Endothelial cell of umbilical vein (primary cell): ENCODE data around the gene SCN11A. TPM values are rescaled to one million over a fixed set of nuclear protein-coding genes. Genes with fewer than 3 reads are reported as not detected.

Source experiments
- BruUV-seq: library from RNA; stranded (reverse); fragments of 400-500 nt; replicated peaks from 2 replicates; lab custom pipeline; 2021; lab: Mats Ljungman, UMichigan
- CTCF ChIA-PET: fragments of 300-600, 350-600 bp; sonication (Branson Sonifier 250); formaldehyde crosslinking; loops from one replicate; lab custom pipeline; 2021; ENCODE audit warnings: antibody characterized with exemption, inconsistent platforms; lab: Charles Lee
- POLR2A ChIA-PET: fragments of 300-600, 350-600 bp; sonication (Branson Sonifier 250); formaldehyde crosslinking; loops from one replicate; lab custom pipeline; 2021; ENCODE audit warnings: antibody characterized with exemption, inconsistent platforms; lab: Charles Lee
- DNase-seq: peaks from one replicate; pipeline ENCODE4 v3.0.0-alpha.2; 2011; ENCODE audit warnings: low read depth, low spot score
- FAIRE-seq: peaks from 2 replicates; lab custom pipeline; 2011; peaks lifted over from hg19 to GRCh38; lab: Jason Lieb, UNC
- H2AFZ ChIP-seq: 2 replicates; pipeline ENCODE4 v1.6.0; 2012; ENCODE audit warnings: low read depth, low read length, control low read depth, inconsistent platforms
- H3K27ac ChIP-seq: 2 replicates; pipeline ENCODE4 v1.5.1; 2011; ENCODE audit warnings: low read depth, mild to moderate bottlenecking, control low read depth, low read length, moderate library complexity; ENCODE audit not compliant: insufficient read depth
- H3K27me3 ChIP-seq, 2 experiments: 2 replicates each; pipeline versions ENCODE4 v1.6.0 to v1.6.1; 2011; ENCODE audit warnings: low read length in 2 of 2, mixed read lengths in 1 of 2; ENCODE audit not compliant: control insufficient read depth in 2 of 2, insufficient read depth in 2 of 2
- H3K36me3 ChIP-seq, 2 experiments: 2 replicates in 1 of 2; 3 replicates in 1 of 2; pipeline ENCODE4 v1.5.1; 2011; ENCODE audit warnings: low read length in 2 of 2, mild to moderate bottlenecking in 1 of 2, moderate library complexity in 1 of 2; ENCODE audit not compliant: control insufficient read depth in 2 of 2, insufficient read depth in 2 of 2; ENCODE audit errors: extremely low read depth in 1 of 2
- H3K4me1 ChIP-seq: 3 replicates; pipeline ENCODE4 v1.5.1; 2011; ENCODE audit warnings: mild to moderate bottlenecking, low read length; ENCODE audit not compliant: control insufficient read depth, insufficient read depth; ENCODE audit errors: extremely low read depth
- H3K4me2 ChIP-seq: 2 replicates; pipeline ENCODE4 v1.6.1; 2011; ENCODE audit warnings: low read length, control low read depth, mixed read lengths; ENCODE audit not compliant: insufficient read depth
- H3K4me3 ChIP-seq, 3 experiments: fragments of 200-600 bp in 1 of 3; sonication (generic), shearing (Covaris generic) in 1 of 3; replicated peaks in 1 of 3; 2 replicates each; pipeline ENCODE4 v1.5.1; 2011 to 2016; ENCODE audit warnings: control low read depth in 3 of 3, low read length in 3 of 3, mild to moderate bottlenecking in 2 of 3, inconsistent platforms in 1 of 3, low read depth in 1 of 3, moderate library complexity in 1 of 3; ENCODE audit not compliant: insufficient read depth in 1 of 3
- H3K79me2 ChIP-seq: 2 replicates; pipeline ENCODE4 v1.6.0; 2012; ENCODE audit warnings: low read length, inconsistent platforms; ENCODE audit not compliant: control insufficient read depth, insufficient read depth
- H3K9ac ChIP-seq: replicated peaks from 2 replicates; pipeline ENCODE3; 2011; ENCODE audit warnings: low read length, control low read depth; ENCODE audit not compliant: insufficient read depth; ENCODE audit errors: extremely low read depth
- H3K9me1 ChIP-seq: replicated peaks from 3 replicates; pipeline ENCODE4 v1.6.0; 2011; ENCODE audit warnings: mild to moderate bottlenecking, low read length; ENCODE audit not compliant: control insufficient read depth, insufficient read depth; ENCODE audit errors: extremely low read depth
- H3K9me3 ChIP-seq: replicated peaks from 2 replicates; pipeline ENCODE4 v1.5.1; 2012; ENCODE audit warnings: low read length, inconsistent platforms; ENCODE audit not compliant: control insufficient read depth, insufficient read depth
- H4K20me1 ChIP-seq: replicated peaks from 2 replicates; pipeline ENCODE3; 2011; ENCODE audit warnings: mild to moderate bottlenecking, low read length; ENCODE audit not compliant: control insufficient read depth, insufficient read depth; ENCODE audit errors: extremely low read depth
- EZH2 ChIP-seq: IDR thresholded peaks from 2 replicates; pipeline ENCODE4 v1.6.1; 2012; ENCODE audit warnings: borderline replicate concordance, low read depth, mild to moderate bottlenecking, moderate library complexity, low read length, inconsistent platforms; ENCODE audit not compliant: severe bottlenecking
- FOS ChIP-seq: IDR thresholded peaks from 2 replicates; pipeline ENCODE4 v1.6.1; 2011; ENCODE audit warnings: mild to moderate bottlenecking, low read length, moderate library complexity, borderline replicate concordance; ENCODE audit not compliant: insufficient read depth
- GATA2 ChIP-seq: IDR thresholded peaks from 2 replicates; pipeline ENCODE4 v1.7.0; 2011; ENCODE audit warnings: low read depth, mild to moderate bottlenecking, moderate library complexity, mixed read lengths, low read length; ENCODE audit not compliant: insufficient read length, insufficient read depth
- POLR2A ChIP-seq: IDR thresholded peaks from 2 replicates; pipeline ENCODE4 v1.6.1; 2012; ENCODE audit warnings: low read depth, mild to moderate bottlenecking, control low read depth, low read length
- POLR2AphosphoS5 ChIP-seq: IDR thresholded peaks from 2 replicates; pipeline ENCODE4 v1.6.1; 2012; ENCODE audit warnings: low read depth, mild to moderate bottlenecking, control low read depth, low read length, moderate library complexity; ENCODE audit not compliant: insufficient read depth
- dilution Hi-C: fragments of 300-500 bp; cut with MboI; formaldehyde crosslinking; loops from one replicate; pipeline ENCODE4 v1.15.0; 2019; ENCODE audit warnings: low sequenced_read_pairs; ENCODE audit not compliant: extremely low pct_ligation_motif_present
- intact Hi-C: fragments of 100-400 bp; cut with micrococcal nuclease; formaldehyde crosslinking; loops from one replicate; pipeline ENCODE4 v1.10.0; 2022
- polyA plus RNA-seq, 4 experiments: library from polyadenylated mRNA; depleted of rRNA in 3 of 4; stranded (reverse) in 3 of 4; unstranded in 1 of 4; fragments of >200 nt; gene quantifications; 2 replicates each; pipeline versions ENCODE4 v1.2.1 to v1.2.3, GENCODE V29; 2011 to 2012; ENCODE audit warnings: missing spikeins in 1 of 4
- total RNA-seq: library from RNA; stranded (reverse); gene quantifications from 2 replicates; pipeline ENCODE4 v1.2.3, GENCODE V29; 2021
- TF ChIP-seq, protein P1 (sequence below), 2 donors: IDR thresholded peaks; 1 replicate in 1 of 2; 2 replicates in 1 of 2; pipeline ENCODE4 v1.5.1; 2011; ENCODE audit warnings: low read length in 2 of 2, mild to moderate bottlenecking in 2 of 2, moderate library complexity in 2 of 2, control low read depth in 1 of 2, inconsistent platforms in 1 of 2, low read depth in 1 of 2; ENCODE audit not compliant: insufficient read depth in 1 of 2; ENCODE audit errors: extremely low read depth in 1 of 2
- TF ChIP-seq, protein P2 (sequence below): IDR thresholded peaks from 2 replicates; pipeline ENCODE4 v1.6.1; 2011; ENCODE audit not compliant: insufficient read depth, insufficient read length

Gene SCN11A
- total and polyA plus RNA-seq, 2 donors (not counting 3 experiments of a cell fraction or from before 2014, with no cell fraction given): 0.06 to 0.07 TPM

DNA sequence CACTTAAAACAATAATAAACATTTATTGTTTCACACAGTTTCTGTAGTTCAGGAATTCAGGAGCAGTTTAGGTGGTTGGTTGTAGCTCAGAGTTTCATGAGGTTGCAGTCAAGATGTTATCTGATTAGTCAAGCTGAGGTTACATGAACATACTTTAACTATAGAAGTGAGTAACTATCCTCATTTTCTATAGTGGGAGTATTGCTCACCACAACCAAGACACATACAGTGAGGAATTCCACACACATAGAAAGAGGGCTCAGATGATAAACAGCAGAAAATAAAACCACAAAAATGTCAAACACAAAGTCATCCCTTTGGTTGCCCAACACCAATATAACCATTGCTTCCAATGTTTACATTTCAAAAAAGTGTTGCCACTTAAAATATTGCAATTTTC lies 13.6 kb downstream of the SCN11A start:
- Histone ChIP-seq H3K4me1 (no peaks in the 10 kb centered on the region), H3K4me3 (no peak overlapping the region), H3K4me2 (no peak overlapping the region), H3K9me3 (no peaks in the 10 kb centered on the region), H3K27me3 (peaks cover 0 to 6% of the 10 kb centered on the region in 2 experiments), H2AFZ (no peak overlapping the region), H3K79me2 (no peaks in the 10 kb centered on the region), H4K20me1 (no peaks in the 10 kb centered on the region), H3K9me1 (no peaks in the 10 kb centered on the region), H3K27ac (no peak overlapping the region), H3K9ac (no peak overlapping the region), H3K36me3 (no peaks in the 10 kb centered on the region)
- TF ChIP-seq, protein P1, sequence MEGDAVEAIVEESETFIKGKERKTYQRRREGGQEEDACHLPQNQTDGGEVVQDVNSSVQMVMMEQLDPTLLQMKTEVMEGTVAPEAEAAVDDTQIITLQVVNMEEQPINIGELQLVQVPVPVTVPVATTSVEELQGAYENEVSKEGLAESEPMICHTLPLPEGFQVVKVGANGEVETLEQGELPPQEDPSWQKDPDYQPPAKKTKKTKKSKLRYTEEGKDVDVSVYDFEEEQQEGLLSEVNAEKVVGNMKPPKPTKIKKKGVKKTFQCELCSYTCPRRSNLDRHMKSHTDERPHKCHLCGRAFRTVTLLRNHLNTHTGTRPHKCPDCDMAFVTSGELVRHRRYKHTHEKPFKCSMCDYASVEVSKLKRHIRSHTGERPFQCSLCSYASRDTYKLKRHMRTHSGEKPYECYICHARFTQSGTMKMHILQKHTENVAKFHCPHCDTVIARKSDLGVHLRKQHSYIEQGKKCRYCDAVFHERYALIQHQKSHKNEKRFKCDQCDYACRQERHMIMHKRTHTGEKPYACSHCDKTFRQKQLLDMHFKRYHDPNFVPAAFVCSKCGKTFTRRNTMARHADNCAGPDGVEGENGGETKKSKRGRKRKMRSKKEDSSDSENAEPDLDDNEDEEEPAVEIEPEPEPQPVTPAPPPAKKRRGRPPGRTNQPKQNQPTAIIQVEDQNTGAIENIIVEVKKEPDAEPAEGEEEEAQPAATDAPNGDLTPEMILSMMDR (IDR thresholded peaks at IDR 0.05; ENCODE audit: extremely low read depth in 1 of 2, insufficient read depth in 1 of 2, low read depth in 1 of 2, low read length in 2 of 2): no peak
- no peak for TF ChIP-seq FOS
- TF ChIP-seq POLR2AphosphoS5: no peak
- TF ChIP-seq, protein P2, sequence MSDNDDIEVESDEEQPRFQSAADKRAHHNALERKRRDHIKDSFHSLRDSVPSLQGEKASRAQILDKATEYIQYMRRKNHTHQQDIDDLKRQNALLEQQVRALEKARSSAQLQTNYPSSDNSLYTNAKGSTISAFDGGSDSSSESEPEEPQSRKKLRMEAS: no peak
- no peak for TF ChIP-seq POLR2A
- no peak for TF ChIP-seq EZH2
- no peak for TF ChIP-seq GATA2
- DNase-seq (no peak), FAIRE-seq (no peak)
- dilution Hi-C loops (no loop called here), intact Hi-C loops (no loop called here)
- ChIA-PET POLR2A (no interaction called here), CTCF (interaction anchor here (0.9 kb wide), 1 partner anchor 250 kb away, joined by 3 read pairs; no protein-coding TSS in a partner anchor)
- no TSS peak for BruUV-seq
